Natural killer cell (primary cell): ENCODE results near the gene RTP2. TPM values are rescaled to one million over a fixed set of nuclear protein-coding genes. Genes with fewer than 3 reads are reported as not detected.

Source experiments
- ATAC-seq, 3 donors: fragments of 150-1000 bp in 2 of 3; fragments of 200-7000 bp in 1 of 3; cut with Tn5 transposase; 1 replicate in 1 of 3; 2 replicates in 2 of 3; pipeline ENCODE4 v1.10.0; 2021; ENCODE audit warnings: mild to moderate bottlenecking in 2 of 3, moderate library complexity in 2 of 3
- DNase-seq, 2 donors: peaks; one replicate each; pipeline versions ENCODE4 v3.0.0 to v3.0.0-alpha.2; 2013 to 2021; ENCODE audit warnings: mixed read lengths in 1 of 2
- H3K27ac ChIP-seq: one replicate; pipeline ENCODE4 v1.5.1; 2013; ENCODE audit warnings: mild to moderate bottlenecking, low read length
- H3K27me3 ChIP-seq: one replicate; pipeline ENCODE4 v1.6.1; 2013; ENCODE audit warnings: low read length; ENCODE audit not compliant: control insufficient read depth, insufficient read depth
- H3K36me3 ChIP-seq: one replicate; pipeline ENCODE4 v1.6.1; 2013; ENCODE audit warnings: low read length; ENCODE audit not compliant: control insufficient read depth, insufficient read depth
- H3K4me1 ChIP-seq: one replicate; pipeline ENCODE4 v1.6.1; 2013; ENCODE audit warnings: low read length; ENCODE audit not compliant: control insufficient read depth, insufficient read depth
- H3K4me3 ChIP-seq: one replicate; pipeline ENCODE4 v1.5.1; 2013; ENCODE audit warnings: low read length
- H3K9me3 ChIP-seq: one replicate; pipeline ENCODE4 v1.6.1; 2013; ENCODE audit warnings: low read length; ENCODE audit not compliant: control insufficient read depth, insufficient read depth
- H3K27ac Mint-ChIP-seq, 2 donors: one replicate each; pipeline ENCODE4 v1.8.0; 2022; ENCODE audit warnings: mild to moderate bottlenecking in 2 of 2, mixed read lengths in 2 of 2, moderate library complexity in 1 of 2
- H3K27me3 Mint-ChIP-seq, 2 donors: one replicate each; pipeline ENCODE4 v1.8.0; 2022; ENCODE audit warnings: low read depth in 2 of 2, mixed read lengths in 2 of 2
- H3K36me3 Mint-ChIP-seq: one replicate; pipeline ENCODE4 v1.8.0; 2022; ENCODE audit warnings: mixed read lengths
- H3K4me1 Mint-ChIP-seq, 2 donors: one replicate each; pipeline ENCODE4 v1.8.0; 2022; ENCODE audit warnings: mixed read lengths in 2 of 2
- H3K4me3 Mint-ChIP-seq: one replicate; pipeline ENCODE4 v1.8.0; 2022; ENCODE audit warnings: mild to moderate bottlenecking, moderate library complexity, mixed read lengths
- H3K9me3 Mint-ChIP-seq, 2 donors: one replicate each; pipeline ENCODE4 v1.8.0; 2022; ENCODE audit warnings: mixed read lengths in 2 of 2
- CTCF ChIP-seq: fragments of 200-600 bp; IDR thresholded peaks from one replicate; pipeline ENCODE4 v1.8.0; 2022; ENCODE audit warnings: antibody characterized with exemption
- WGBS: methylation state at CpG from one replicate; pipeline ENCODE4 v1.1.7; 2013; ENCODE audit warnings: missing lambda C conversion rate; ENCODE audit not compliant: insufficient coverage; 5-methylcytosine and 5-hydroxymethylcytosine counted together
- intact Hi-C: fragments of 100-400 bp; cut with micrococcal nuclease; formaldehyde crosslinking; loops from one replicate; pipeline ENCODE4 v1.14.2; 2022
- total RNA-seq, 4 donors: library from RNA; stranded (reverse); fragments of 120-200 nt in 1 of 4; gene quantifications; one replicate each; pipeline versions ENCODE4 v1.2.3 to v1.2.4, GENCODE V29; 2013 to 2022

RTP2 gene
- total RNA-seq, 3 donors from 2014 or later (not counting 1 experiment from before 2014, with no cell fraction given) = not detected

DNA sequence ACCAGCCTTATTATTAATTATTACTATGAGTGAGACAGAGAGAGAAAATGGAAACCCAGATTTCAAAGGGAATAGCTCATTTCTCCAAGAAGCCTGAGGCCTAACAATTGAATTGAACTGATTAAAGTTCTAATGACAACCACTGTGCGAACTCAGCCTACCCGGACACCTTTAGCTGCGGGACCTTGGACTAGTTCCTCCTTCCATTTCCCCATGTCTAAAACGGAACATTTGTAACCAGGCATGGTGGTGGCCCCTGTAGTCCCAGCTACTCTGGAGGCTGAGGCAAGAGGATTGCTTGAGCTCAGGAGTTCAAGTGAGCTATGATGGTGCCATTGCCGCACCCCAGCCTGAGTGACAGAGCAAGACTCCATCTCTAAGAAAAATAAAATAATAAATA, 16.4 kb upstream of the RTP2 start:
- Histone ChIP-seq H3K9me3 (no peaks in the 10 kb centered on the region), H3K36me3 (peaks cover 25% of the 10 kb centered on the region), H3K27ac (no peak overlapping the region), H3K27me3 (no peaks in the 10 kb centered on the region), H3K4me1 (no peaks in the 10 kb centered on the region), H3K4me3 (no peak overlapping the region)
- WGBS = 90% methylated on average over 5 of the region's 5 CpGs
- H3K4me1 Mint-ChIP-seq = peaks cover 4 to 9% of the 10 kb centered on the region in 2 donors
- ATAC-seq (no peak), DNase-seq (no peak)
- H3K36me3 Mint-ChIP-seq = peaks cover 18% of the 10 kb centered on the region
- intact Hi-C loops = no loop called here
- peaks cover 8 to 12% of the 10 kb centered on the region in 2 donors for H3K27me3 Mint-ChIP-seq
- TF ChIP-seq CTCF = no peak
- H3K4me3 Mint-ChIP-seq = no peak overlapping the region
- H3K27ac Mint-ChIP-seq = no peak overlapping the region
- no peaks in the 10 kb centered on the region for H3K9me3 Mint-ChIP-seq

DNA sequence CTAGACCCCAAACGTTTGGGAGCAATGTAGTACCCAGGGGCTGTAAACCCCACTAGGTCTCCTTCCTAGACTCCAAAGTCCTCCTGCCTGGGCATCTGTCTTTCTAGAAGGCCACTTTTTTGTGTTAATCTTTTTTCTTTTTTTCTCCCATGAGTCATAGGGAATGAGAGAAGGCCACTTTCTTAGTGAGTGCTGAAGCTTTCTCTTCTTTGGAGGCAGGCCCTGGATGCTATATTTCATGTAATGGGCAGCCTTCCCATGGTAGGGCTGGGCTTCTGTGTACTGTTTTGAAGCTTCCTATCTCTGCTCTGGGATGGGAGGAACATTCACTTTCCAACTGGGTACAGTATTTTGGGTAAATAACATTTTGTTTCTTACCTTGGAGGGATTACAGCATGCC, 15.2 kb upstream of the RTP2 start:
- Mint-ChIP-seq H3K36me3 (peaks cover 11% of the 10 kb centered on the region), H3K27me3 (peaks cover 8 to 12% of the 10 kb centered on the region in 2 donors), H3K9me3 (no peaks in the 10 kb centered on the region), H3K27ac (no peak overlapping the region), H3K4me1 (peaks cover 4 to 9% of the 10 kb centered on the region in 2 donors), H3K4me3 (no peak overlapping the region)
- H3K4me1 ChIP-seq = no peaks in the 10 kb centered on the region
- H3K27me3 ChIP-seq = no peaks in the 10 kb centered on the region
- H3K36me3 ChIP-seq = peaks cover 12% of the 10 kb centered on the region
- intact Hi-C loops = no loop called here
- H3K9me3 ChIP-seq = no peaks in the 10 kb centered on the region
- 67% methylated on average over 1 of the region's 1 CpG for WGBS
- TF ChIP-seq CTCF = no peak
- ATAC-seq = no peak
- DNase-seq = no peak
- H3K27ac ChIP-seq = no peak overlapping the region
- H3K4me3 ChIP-seq = no peak overlapping the region

DNA sequence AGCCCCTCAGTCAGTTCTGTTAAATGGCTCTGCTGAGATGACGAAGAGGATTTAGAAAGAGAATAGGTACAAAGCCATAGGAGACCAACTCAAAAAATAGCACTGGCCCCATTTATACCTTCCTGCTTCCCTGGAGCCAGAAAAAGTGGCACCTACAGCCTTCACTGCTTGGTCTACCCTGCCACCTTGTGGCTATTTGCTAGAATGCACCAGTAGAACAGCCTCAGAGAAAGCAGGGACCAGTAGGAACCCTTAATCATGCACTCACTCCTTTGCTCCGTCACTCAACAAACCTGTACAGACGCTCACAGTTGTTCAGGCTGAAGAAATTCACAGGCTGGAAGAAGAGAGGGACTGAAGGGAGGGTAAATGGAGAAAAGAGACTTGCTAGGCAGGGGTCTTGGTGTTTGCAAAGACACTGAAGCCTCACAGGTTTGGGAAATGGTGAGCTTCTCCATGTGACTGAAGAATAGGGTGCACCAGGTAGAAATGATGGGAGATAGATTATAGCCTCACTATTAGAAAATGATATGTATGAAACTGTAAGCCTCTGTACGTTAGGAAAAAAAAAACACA, 12.1 kb upstream of the RTP2 start:
- no peaks in the 10 kb centered on the region for H3K27me3 ChIP-seq
- H3K9me3 ChIP-seq = no peaks in the 10 kb centered on the region
- DNase-seq = peak; percentile 55 to 86
- no peak overlapping the region for H3K4me3 Mint-ChIP-seq
- H3K4me3 ChIP-seq = no peak overlapping the region
- ATAC-seq = peak; percentile 92 to 96 (median 93)
- peak; percentile 95 for TF ChIP-seq CTCF
- no peaks in the 10 kb centered on the region for H3K36me3 Mint-ChIP-seq
- no peak overlapping the region for H3K27ac ChIP-seq
- intact Hi-C loops = loop anchor here (1.0 kb wide), 3 partner anchors 98 to 494 kb away; no protein-coding TSS in a partner anchor
- no peaks in the 10 kb centered on the region for H3K9me3 Mint-ChIP-seq
- H3K4me1 ChIP-seq = no peaks in the 10 kb centered on the region
- H3K27me3 Mint-ChIP-seq = peaks cover 8 to 12% of the 10 kb centered on the region in 2 donors
- peaks cover 4 to 9% of the 10 kb centered on the region in 2 donors for H3K4me1 Mint-ChIP-seq
- no peaks in the 10 kb centered on the region for H3K36me3 ChIP-seq
- 22% methylated on average over 3 of the region's 4 CpGs for WGBS
- H3K27ac Mint-ChIP-seq = no peak overlapping the region

DNA sequence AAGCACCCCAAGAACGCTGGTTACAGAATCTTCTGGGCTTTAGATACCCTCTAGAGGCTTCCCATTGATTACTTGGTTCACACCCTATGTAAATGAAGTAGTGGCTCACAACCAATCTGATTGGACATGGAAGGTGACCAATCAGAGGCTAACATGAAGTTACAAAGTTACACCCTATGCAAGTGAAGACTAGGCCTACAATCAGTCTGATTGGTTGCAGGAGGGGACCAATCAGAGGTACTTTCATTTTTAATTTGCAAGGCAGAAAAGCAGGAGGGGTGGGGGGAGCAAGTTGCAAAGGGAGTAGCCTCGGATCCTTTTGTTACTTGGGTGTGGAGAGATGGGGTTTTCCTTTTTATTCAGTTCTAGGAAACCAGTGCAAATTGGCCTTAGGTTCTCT, 11.1 kb upstream of the RTP2 start:
- H3K4me3 Mint-ChIP-seq = no peak overlapping the region
- Histone ChIP-seq H3K4me3 (no peak overlapping the region), H3K36me3 (no peaks in the 10 kb centered on the region), H3K4me1 (no peaks in the 10 kb centered on the region), H3K9me3 (no peaks in the 10 kb centered on the region), H3K27ac (no peak overlapping the region), H3K27me3 (no peaks in the 10 kb centered on the region)
- TF ChIP-seq CTCF = no peak
- peaks cover 4 to 9% of the 10 kb centered on the region in 2 donors for H3K4me1 Mint-ChIP-seq
- WGBS = 91% methylated on average over 2 of the region's 2 CpGs
- H3K9me3 Mint-ChIP-seq = no peaks in the 10 kb centered on the region
- intact Hi-C loops = no loop called here
- peak in 1 of 3 donors; percentile 59 for ATAC-seq
- no peaks in the 10 kb centered on the region for H3K36me3 Mint-ChIP-seq
- DNase-seq = peak in 1 of 2 donors; percentile 61
- H3K27me3 Mint-ChIP-seq = peaks cover 8 to 12% of the 10 kb centered on the region in 2 donors
- H3K27ac Mint-ChIP-seq = no peak overlapping the region
